Brain microvascular endothelial cell (primary cell): Measurements from ENCODE around the gene STXBP5L.
"Not testable (repeated sequence)": the region's sequence is repeated elsewhere in the genome, so short reads cannot be mapped to it uniquely, and the experiment has no call there.

Experiments
- DNase-seq: peaks from one replicate; pipeline ENCODE4 v3.0.0-alpha.2; 2020
- H3K27ac ChIP-seq: fragments of 250-450 bp; sonication (Bioruptor Pico); 2 replicates; pipeline ENCODE4 v1.5.1; 2020; ENCODE audit warnings: mild to moderate bottlenecking, moderate library complexity
- H3K27me3 ChIP-seq: fragments of 250-450 bp; sonication (Bioruptor Pico); replicated peaks from 2 replicates; pipeline ENCODE4 v1.5.1; 2020; ENCODE audit warnings: mild to moderate bottlenecking
- H3K36me3 ChIP-seq: fragments of 250-450 bp; sonication (Bioruptor Pico); replicated peaks from 2 replicates; pipeline ENCODE4 v1.5.1; 2020; ENCODE audit warnings: mild to moderate bottlenecking
- H3K4me3 ChIP-seq: 2 replicates; pipeline ENCODE4 v1.5.1; 2011; ENCODE audit warnings: low read depth, mild to moderate bottlenecking, control low read depth, low read length, moderate library complexity
- CTCF ChIP-seq: IDR thresholded peaks from 2 replicates; pipeline ENCODE4 v1.5.1; 2011; ENCODE audit warnings: low read depth, mild to moderate bottlenecking, moderate library complexity, low read length, control low read depth, inconsistent platforms; ENCODE audit errors: missing control alignments
- in situ Hi-C: cut with HindIII; loops from 2 replicates; pipeline ENCODE4 v1.10.0; 2017; ENCODE audit warnings: low sequenced_read_pairs, low pct_ligation_motif_present

STXBP5L gene

GRCh38 chr3:121330118-121330517, 422.1 kb downstream of the STXBP5L start:
- no peak overlapping the region for H3K4me3 ChIP-seq
- in situ Hi-C loops, result no loop called here
- no peaks in the 10 kb centered on the region for H3K36me3 ChIP-seq
- no peak for DNase-seq
- H3K27ac ChIP-seq, result no peak overlapping the region
- no peaks in the 10 kb centered on the region for H3K27me3 ChIP-seq
- no peak for TF ChIP-seq CTCF

- no peak for DNase-seq
- no peaks in the 10 kb centered on the region for H3K27me3 ChIP-seq
- no peak overlapping the region for H3K27ac ChIP-seq
- no peak for TF ChIP-seq CTCF
- no peak overlapping the region for H3K4me3 ChIP-seq
- in situ Hi-C loops, result no loop called here
- no peaks in the 10 kb centered on the region for H3K36me3 ChIP-seq
Observed at GRCh38 chr3:121330634-121331033, 422.6 kb downstream of the STXBP5L start.

DNA sequence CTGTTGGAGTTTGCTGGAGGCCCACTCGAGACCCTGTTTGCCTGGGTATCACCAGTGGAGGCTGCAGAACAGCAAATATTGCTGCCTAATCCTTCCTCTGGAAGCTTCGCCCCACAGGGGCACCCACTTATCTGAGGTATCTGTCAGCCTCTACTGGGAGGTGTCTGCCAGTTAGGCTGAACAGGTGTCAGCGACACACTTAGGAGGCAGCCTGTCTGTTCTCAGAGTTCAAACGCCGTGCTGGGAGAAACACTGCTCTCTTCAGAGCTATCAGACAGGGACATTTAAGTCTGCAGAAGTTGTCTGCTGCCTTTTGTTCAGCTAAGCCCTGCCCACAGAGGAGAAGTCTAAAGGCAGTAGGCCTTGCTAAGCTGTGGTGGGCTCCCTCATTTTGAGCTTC, 448.0 kb downstream of the STXBP5L start:
- DNase-seq, H3K4me3 ChIP-seq, H3K27me3 ChIP-seq, H3K36me3 ChIP-seq, H3K27ac ChIP-seq, in situ Hi-C loops: not testable (repeated sequence)

DNA sequence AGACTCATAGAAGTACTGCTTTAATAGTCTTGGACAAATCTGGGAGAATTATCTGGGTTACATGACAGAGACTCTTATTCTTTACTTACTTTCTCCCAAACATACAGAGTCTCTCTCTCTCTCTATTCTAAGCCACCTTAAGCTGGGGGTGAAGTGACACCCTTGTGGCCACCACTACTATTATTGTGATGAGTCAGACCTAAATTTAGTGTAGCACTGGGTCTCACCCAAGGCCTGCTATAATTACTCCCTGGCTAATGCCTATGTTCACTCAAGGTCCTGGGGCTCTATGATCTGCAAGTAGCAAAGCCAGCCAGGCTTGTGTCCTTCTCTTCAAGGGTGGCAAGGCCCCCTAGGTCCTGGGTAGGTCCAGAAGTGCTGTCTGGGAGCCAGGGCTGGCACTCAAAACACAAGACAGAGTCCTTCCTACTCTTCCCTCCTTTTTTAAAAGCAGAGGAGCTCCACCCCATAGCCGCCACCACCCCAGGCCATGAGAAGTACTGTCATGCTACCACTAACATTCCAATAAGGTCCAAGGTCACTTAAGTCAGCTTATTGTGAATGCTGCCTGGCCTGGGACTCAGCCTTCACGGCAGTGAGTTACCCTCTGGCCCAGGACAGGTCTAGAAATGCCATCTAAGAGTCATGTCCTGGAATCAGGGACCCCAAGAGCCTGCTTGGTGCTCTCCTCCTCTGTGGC, 454.2 kb downstream of the STXBP5L start:
- DNase-seq, result no peak
- H3K36me3 ChIP-seq, result no peaks in the 10 kb centered on the region
- TF ChIP-seq CTCF, result no peak
- in situ Hi-C loops, result no loop called here
- no peak overlapping the region for H3K4me3 ChIP-seq
- H3K27me3 ChIP-seq, result no peaks in the 10 kb centered on the region
- no peak overlapping the region for H3K27ac ChIP-seq

DNA sequence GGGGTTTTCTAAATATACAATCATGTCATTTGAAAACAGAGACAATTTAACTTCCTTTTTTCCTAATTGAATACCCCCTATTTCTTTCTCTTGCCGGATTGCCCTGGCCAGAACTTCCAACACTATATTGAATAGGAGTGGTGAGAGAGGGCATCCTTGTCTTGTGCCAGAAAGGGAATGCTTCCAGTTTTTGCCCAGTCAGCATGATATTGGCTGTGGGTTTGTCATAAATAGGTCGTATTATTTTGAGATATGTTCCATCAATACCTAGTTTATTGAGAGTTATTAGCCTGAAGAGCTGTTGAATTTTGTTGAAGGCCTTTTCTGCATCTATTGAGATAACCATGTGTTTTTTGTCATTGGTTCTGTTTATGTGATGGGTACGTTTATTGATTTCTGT, 480.3 kb downstream of the STXBP5L start:
- in situ Hi-C loops, H3K36me3 ChIP-seq, H3K4me3 ChIP-seq, H3K27me3 ChIP-seq, H3K27ac ChIP-seq, DNase-seq: not testable (repeated sequence)

GRCh38 chr3:121395967-121396366, 488.0 kb downstream of the STXBP5L start:
- H3K27ac ChIP-seq, H3K27me3 ChIP-seq, H3K4me3 ChIP-seq, H3K36me3 ChIP-seq, in situ Hi-C loops, DNase-seq: not testable (repeated sequence)

DNA sequence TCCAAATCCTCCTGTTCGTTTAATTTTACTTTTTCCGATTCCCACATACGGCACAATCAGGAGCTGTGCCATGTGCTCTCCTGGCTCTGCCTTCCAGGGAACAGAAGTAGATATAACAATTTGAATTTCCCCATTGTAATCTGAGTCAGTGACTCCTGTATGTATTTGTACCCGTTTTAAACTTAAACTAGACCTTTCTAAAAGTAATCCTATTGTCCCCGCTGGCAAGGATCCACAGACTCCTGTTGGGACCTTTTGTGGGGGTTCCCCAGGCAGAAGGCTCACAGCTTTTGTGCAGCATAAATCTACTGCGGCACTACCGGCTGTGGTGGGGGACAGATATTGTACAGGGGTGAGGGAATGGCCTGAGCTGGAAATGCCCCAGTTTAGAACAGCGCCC, 490.0 kb downstream of the STXBP5L start:
- DNase-seq, H3K27ac ChIP-seq, H3K27me3 ChIP-seq, H3K36me3 ChIP-seq, H3K4me3 ChIP-seq, in situ Hi-C loops: not testable (repeated sequence)

DNA sequence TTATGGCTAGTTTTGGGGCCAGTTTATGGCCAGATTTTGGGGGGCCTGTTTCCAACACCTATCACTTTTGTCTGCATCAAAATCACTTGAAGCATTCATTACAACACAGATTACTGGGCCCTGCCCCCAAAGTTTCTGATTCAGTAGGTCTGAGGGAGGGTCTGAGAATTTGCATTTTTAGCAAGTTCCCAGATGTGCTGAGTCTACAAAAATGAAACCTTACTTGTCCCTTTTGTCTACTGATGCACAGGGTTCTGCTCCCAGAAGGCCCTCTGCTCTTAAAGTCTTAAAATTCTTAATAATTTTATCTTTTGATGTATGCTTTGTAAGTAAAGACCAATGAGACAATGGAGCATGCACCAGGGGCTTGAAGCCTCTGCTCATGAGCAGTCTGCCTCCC, 491.8 kb downstream of the STXBP5L start:
- no peak overlapping the region for H3K27ac ChIP-seq
- in situ Hi-C loops, result no loop called here

More for the DNA sequence above, 491.8 kb downstream of the STXBP5L start:
- no peak for DNase-seq
- Histone ChIP-seq H3K27me3 (no peaks in the 10 kb centered on the region), H3K36me3 (no peaks in the 10 kb centered on the region), H3K4me3 (no peak overlapping the region)
- no peak for TF ChIP-seq CTCF
